H1 (cell line): ENCODE results near the gene PRKCA. TPM values are rescaled to one million over a fixed set of nuclear protein-coding genes. Genes with fewer than 3 reads are reported as not detected.

Source experiments
- CTCF ChIA-PET: fragments of 300-600 bp; sonication (Branson Sonifier 250); formaldehyde crosslinking; loops from one replicate; lab custom pipeline; 2021; ENCODE audit not compliant: partially characterized antibody; lab: Charles Lee
- POLR2A ChIA-PET: fragments of 300-600 bp; sonication (Branson Sonifier 250); formaldehyde crosslinking; loops from one replicate; lab custom pipeline; 2021; ENCODE audit warnings: inconsistent platforms; ENCODE audit not compliant: partially characterized antibody; lab: Charles Lee
- DNase-seq, 2 experiments: peaks; one replicate each; pipeline versions ENCODE4 v3.0.0 to v3.0.0-alpha.2; 2010 to 2022; ENCODE audit warnings: low spot score in 2 of 2, low read depth in 1 of 2, mixed read lengths in 1 of 2
- FAIRE-seq: peaks from 2 replicates; lab custom pipeline; 2011; peaks lifted over from hg19 to GRCh38; lab: Jason Lieb, UNC
- H2AFZ ChIP-seq: 2 replicates; pipeline ENCODE4 v1.8.1; 2012; ENCODE audit warnings: low read length, inconsistent platforms
- H2AK5ac ChIP-seq: 2 replicates; pipeline ENCODE4 v1.6.1; 2013; ENCODE audit warnings: low read depth, low read length
- H2BK120ac ChIP-seq: replicated peaks from 2 replicates; pipeline ENCODE3; 2013; ENCODE audit warnings: low read depth, low read length, inconsistent platforms
- H2BK12ac ChIP-seq: 2 replicates; pipeline ENCODE4 v1.6.1; 2013; ENCODE audit warnings: low read depth, low read length
- H2BK15ac ChIP-seq: 2 replicates; pipeline ENCODE4 v1.6.1; 2013; ENCODE audit warnings: low read length
- H2BK20ac ChIP-seq: 2 replicates; pipeline ENCODE4 v1.6.1; 2013; ENCODE audit warnings: low read length
- H2BK5ac ChIP-seq: 2 replicates; pipeline ENCODE4 v1.6.1; 2013; ENCODE audit warnings: low read depth, low read length
- H3K14ac ChIP-seq: 2 replicates; pipeline ENCODE4 v1.6.1; 2013; ENCODE audit warnings: inconsistent platforms; ENCODE audit not compliant: insufficient read length
- H3K18ac ChIP-seq: 2 replicates; pipeline ENCODE4 v1.6.1; 2013; ENCODE audit warnings: low read length; ENCODE audit errors: extremely low read depth
- H3K23ac ChIP-seq: 2 replicates; pipeline ENCODE4 v1.6.1; 2013; ENCODE audit warnings: inconsistent platforms; ENCODE audit not compliant: insufficient read length
- H3K23me2 ChIP-seq: 2 replicates; pipeline ENCODE4 v1.6.1; 2013; ENCODE audit warnings: low read depth, low read length
- H3K27ac ChIP-seq: 2 replicates; pipeline ENCODE4 v1.6.1; 2011; ENCODE audit warnings: low read depth, low read length, inconsistent platforms
- H3K27me3 ChIP-seq, 4 experiments: replicated peaks in 1 of 4; 1 replicate in 1 of 4; 2 replicates in 3 of 4; pipeline versions ENCODE4 v1.6.1 to v1.8.1; 2011 to 2013; ENCODE audit warnings: low read length in 3 of 4, mild to moderate bottlenecking in 3 of 4, inconsistent platforms in 2 of 4, mixed read lengths in 2 of 4, moderate library complexity in 1 of 4; ENCODE audit not compliant: control insufficient read depth in 3 of 4, insufficient read depth in 3 of 4; ENCODE audit errors: extremely low read depth in 1 of 4
- H3K36me3 ChIP-seq, 4 experiments: 2 replicates each; pipeline versions ENCODE4 v1.6.1 to v1.8.1; 2011 to 2013; ENCODE audit warnings: mild to moderate bottlenecking in 4 of 4, low read length in 3 of 4, moderate library complexity in 2 of 4, control low read depth in 1 of 4, inconsistent platforms in 1 of 4; ENCODE audit not compliant: insufficient read depth in 4 of 4, control insufficient read depth in 2 of 4
- H3K4ac ChIP-seq: replicated peaks from 2 replicates; pipeline ENCODE3; 2013; ENCODE audit warnings: low read length, low read depth, mixed read lengths, inconsistent platforms; ENCODE audit not compliant: insufficient read length
- H3K4me1 ChIP-seq, 4 experiments: replicated peaks in 1 of 4; 1 replicate in 1 of 4; 2 replicates in 3 of 4; pipeline versions ENCODE4 v1.6.1 to v1.8.1; 2011 to 2013; ENCODE audit warnings: low read length in 3 of 4, inconsistent platforms in 2 of 4, mixed read lengths in 1 of 4; ENCODE audit not compliant: insufficient read depth in 4 of 4, control insufficient read depth in 3 of 4
- H3K4me2 ChIP-seq, 2 experiments: 2 replicates each; pipeline versions ENCODE4 v1.6.1 to v1.8.1; 2011 to 2013; ENCODE audit warnings: low read depth in 2 of 2, low read length in 2 of 2, control low read depth in 1 of 2, inconsistent platforms in 1 of 2, mild to moderate bottlenecking in 1 of 2; ENCODE audit not compliant: insufficient read depth in 1 of 2
- H3K4me3 ChIP-seq, 4 experiments: fragments of 200-600, 300-600 bp in 1 of 4; sonication (generic), shearing (Covaris generic), sonication (Bioruptor Twin) in 1 of 4; 2 replicates each; pipeline versions ENCODE4 v1.5.1 to v1.8.1; 2011 to 2016; ENCODE audit warnings: low read length in 4 of 4, low read depth in 3 of 4, control low read depth in 2 of 4, inconsistent platforms in 2 of 4, mild to moderate bottlenecking in 2 of 4, mixed read lengths in 1 of 4, moderate library complexity in 1 of 4; ENCODE audit not compliant: insufficient read depth in 2 of 4; ENCODE audit errors: extremely low read depth in 1 of 4
- H3K56ac ChIP-seq: replicated peaks from 2 replicates; pipeline ENCODE3; 2013; ENCODE audit warnings: low read depth, mild to moderate bottlenecking, mixed read lengths, low read length, inconsistent platforms; ENCODE audit not compliant: insufficient read length
- H3K79me1 ChIP-seq: 2 replicates; pipeline ENCODE4 v1.6.1; 2013; ENCODE audit warnings: low read depth, low read length, control low read depth
- H3K79me2 ChIP-seq, 2 experiments: 2 replicates each; pipeline versions ENCODE4 v1.6.1 to v1.8.1; 2012 to 2013; ENCODE audit warnings: low read length in 2 of 2, mild to moderate bottlenecking in 2 of 2, inconsistent platforms in 1 of 2; ENCODE audit not compliant: insufficient read depth in 2 of 2, control insufficient read depth in 1 of 2
- H3K9ac ChIP-seq, 4 experiments: replicated peaks in 1 of 4; 1 replicate in 1 of 4; 2 replicates in 3 of 4; pipeline versions ENCODE4 v1.6.1 to v1.8.1; 2011 to 2013; ENCODE audit warnings: low read depth in 3 of 4, low read length in 3 of 4, control low read depth in 2 of 4, mild to moderate bottlenecking in 2 of 4, moderate library complexity in 2 of 4, inconsistent platforms in 1 of 4; ENCODE audit errors: extremely low read depth in 1 of 4
- H3K9me3 ChIP-seq, 2 experiments: 2 replicates each; pipeline versions ENCODE4 v1.6.1 to v1.8.1; 2012 to 2013; ENCODE audit warnings: mild to moderate bottlenecking in 2 of 2, moderate library complexity in 2 of 2, control low read depth in 1 of 2, inconsistent platforms in 1 of 2, low read depth in 1 of 2, low read length in 1 of 2, mixed read lengths in 1 of 2; ENCODE audit not compliant: insufficient read depth in 2 of 2
- H4K20me1 ChIP-seq, 2 experiments: replicated peaks in 1 of 2; 2 replicates each; pipeline versions ENCODE3 to v1.8.1; 2011 to 2013; ENCODE audit warnings: inconsistent platforms in 2 of 2, low read length in 2 of 2, mild to moderate bottlenecking in 1 of 2; ENCODE audit not compliant: insufficient read depth in 2 of 2, control insufficient read depth in 1 of 2
- H4K5ac ChIP-seq: 2 replicates; pipeline ENCODE4 v1.6.1; 2013; ENCODE audit warnings: low read length, low read depth, mixed read lengths, inconsistent platforms; ENCODE audit not compliant: insufficient read length
- H4K8ac ChIP-seq: 2 replicates; pipeline ENCODE4 v1.8.0; 2013; ENCODE audit warnings: mild to moderate bottlenecking, moderate library complexity, low read length, inconsistent platforms; ENCODE audit not compliant: insufficient read depth; ENCODE audit errors: extremely low read depth
- H4K91ac ChIP-seq: replicated peaks from 2 replicates; pipeline ENCODE3; 2013; ENCODE audit warnings: low read length, mixed read lengths, inconsistent platforms; ENCODE audit not compliant: insufficient read length
- BRCA1 ChIP-seq: IDR thresholded peaks from 2 replicates; pipeline ENCODE4 v1.6.1; 2012; ENCODE audit warnings: low read depth, low read length, improper control_type of control experiment
- CBX8 ChIP-seq: fragments of 300-800, 300-1000 bp; sonication (generic); IDR thresholded peaks from 2 replicates; pipeline ENCODE4 v1.7.1; 2016; ENCODE audit warnings: low read depth, low read length, borderline replicate concordance
- CREB1 ChIP-seq: IDR thresholded peaks from 2 replicates; pipeline ENCODE4 v1.6.1; 2012; ENCODE audit warnings: inconsistent platforms
- EGR1 ChIP-seq: IDR thresholded peaks from 2 replicates; pipeline ENCODE4 v1.6.1; 2011; ENCODE audit warnings: low read depth, low read length, borderline replicate concordance
- EZH2 ChIP-seq: fragments of 200-600 bp; sonication (generic); IDR thresholded peaks from 2 replicates; pipeline ENCODE4 v1.7.1; 2012; ENCODE audit warnings: low read depth, mild to moderate bottlenecking, moderate library complexity, low read length, inconsistent platforms; ENCODE audit not compliant: severe bottlenecking
- HDAC2 ChIP-seq, 2 experiments: fragments of 300-600 bp in 1 of 2; sonication (generic) in 1 of 2; IDR thresholded peaks; 2 replicates each; pipeline ENCODE4 v1.6.1; 2011 to 2012; ENCODE audit warnings: low read depth in 2 of 2, low read length in 2 of 2, mild to moderate bottlenecking in 2 of 2, moderate library complexity in 2 of 2, borderline replicate concordance in 1 of 2, inconsistent platforms in 1 of 2
- KDM4A ChIP-seq: IDR thresholded peaks from one replicate; pipeline ENCODE4 v1.7.1; 2012; ENCODE audit warnings: low read depth, mild to moderate bottlenecking, moderate library complexity, low read length, inconsistent platforms; ENCODE audit not compliant: severe bottlenecking
- MAFK ChIP-seq: IDR thresholded peaks from 2 replicates; pipeline ENCODE4 v1.6.1; 2012; ENCODE audit warnings: low read depth, mild to moderate bottlenecking, improper control_type of control experiment, low read length
- MAX ChIP-seq: IDR thresholded peaks from 2 replicates; pipeline ENCODE4 v1.6.1; 2012; ENCODE audit warnings: inconsistent platforms
- SUZ12 ChIP-seq: fragments of 200-600 bp; sonication (generic); IDR thresholded peaks from 2 replicates; pipeline ENCODE4 v1.6.1; 2012; ENCODE audit warnings: mild to moderate bottlenecking, inconsistent platforms, low read length, moderate library complexity, mixed read lengths
- TEAD4 ChIP-seq: IDR thresholded peaks from 2 replicates; pipeline ENCODE4 v1.6.1; 2012; ENCODE audit warnings: low read depth, low read length, inconsistent platforms, mixed read lengths
- USF2 ChIP-seq: IDR thresholded peaks from 2 replicates; pipeline ENCODE4 v1.6.1; 2011; ENCODE audit warnings: low read length, improper control_type of control experiment
- YY1 ChIP-seq: IDR thresholded peaks from 2 replicates; pipeline ENCODE4 v1.6.1; 2011; ENCODE audit warnings: low read depth, mild to moderate bottlenecking, low read length
- WGBS, 2 experiments: shearing (Covaris generic) in 1 of 2; methylation state at CpG; one replicate each; pipeline versions ENCODE4 v1.1.6 to v1.1.7; 2013 to 2015; ENCODE audit warnings: low lambda C conversion rate in 2 of 2, mixed read lengths in 2 of 2, inconsistent platforms in 1 of 2, low coverage in 1 of 2, missing lambda C conversion rate in 1 of 2; ENCODE audit not compliant: insufficient replicate concordance in 2 of 2, insufficient coverage in 1 of 2, insufficient read length in 1 of 2; ENCODE audit errors: extremely low coverage in 1 of 2, missing lambda C conversion rate in 1 of 2; 5-methylcytosine and 5-hydroxymethylcytosine counted together
- polyA plus RNA-seq, 7 experiments: library from polyadenylated mRNA; depleted of rRNA in 3 of 7; stranded (reverse) in 5 of 7; unstranded in 2 of 7; fragments of >200 nt in 5 of 7; fragments of 200-250 nt in 2 of 7; gene quantifications; 1 replicate in 5 of 7; 2 replicates in 1 of 7; 4 replicates in 1 of 7; pipeline versions ENCODE4 v1.2.1 to v1.2.3, GENCODE V29; 2011 to 2013; ENCODE audit warnings: missing spikeins in 2 of 7, mixed read lengths in 2 of 7
- total RNA-seq: library from RNA; stranded (reverse); fragmentation: NEBNext Ultra II Directional; extraction: Animal tissue kit (Norgen Biotek cat#: 25700); gene quantifications from 2 replicates; pipeline ENCODE4 v1.2.1, GENCODE V29; 2021

The PRKCA gene
- total and polyA plus RNA-seq, 2 of the 8 experiments (the other 6 are each of a cell fraction or from before 2014, with no cell fraction given), result 5.8 to 17.8 TPM

GRCh38 chr17:66306446-66306845 lies 4.0 kb downstream of the PRKCA start:
- H2BK15ac ChIP-seq, result no peak overlapping the region
- H3K4ac ChIP-seq, result no peak overlapping the region
- H4K8ac ChIP-seq, result no peak overlapping the region
- H3K23ac ChIP-seq, result no peak overlapping the region
- ChIA-PET POLR2A (no interaction called here), CTCF (interaction anchor here (1.7 kb wide), 1 partner anchor 259 kb away, joined by 5 read pairs; no protein-coding TSS in a partner anchor)
- no peak overlapping the region for H2AFZ ChIP-seq
- peak overlapping the region; percentile 47 for H4K5ac ChIP-seq
- no peaks in the 10 kb centered on the region; a peak in 1 of 8 replicates for H3K36me3 ChIP-seq
- H4K20me1 ChIP-seq, result no peaks in the 10 kb centered on the region
- no peak overlapping the region for H3K56ac ChIP-seq
- no peak overlapping the region for H2BK5ac ChIP-seq
- peaks cover 0 to 27% of the 10 kb centered on the region in 2 experiments; a peak in 2 of 4 replicates for H3K79me2 ChIP-seq
- H3K79me1 ChIP-seq, result no peaks in the 10 kb centered on the region
- H2BK120ac ChIP-seq, result no peak overlapping the region
- peaks cover 12% of the 10 kb centered on the region for H3K23me2 ChIP-seq
- no peak overlapping the region for H3K4me3 ChIP-seq
- H3K4me1 ChIP-seq, result peaks cover 3 to 22% (median 12%) of the 10 kb centered on the region in 4 experiments
- FAIRE-seq (no peak), DNase-seq (no peak)
- H3K4me2 ChIP-seq, result no peak overlapping the region
- no peak overlapping the region for H2BK20ac ChIP-seq
- no peaks in the 10 kb centered on the region for H3K9me3 ChIP-seq
- peaks cover 0 to 4% (median 2%) of the 10 kb centered on the region in 4 experiments; a peak in 3 of 7 replicates for H3K27me3 ChIP-seq
- H3K18ac ChIP-seq, result no peak overlapping the region
- WGBS, 2 experiments, result 82% methylated on average over 5 of the region's 5 CpGs; no CpG with 5 or more reads in 1 of the 2 experiments
- no peak overlapping the region for H2AK5ac ChIP-seq
- no peak overlapping the region for H3K27ac ChIP-seq
- no peak overlapping the region for H3K9ac ChIP-seq
- H3K14ac ChIP-seq, result no peak overlapping the region
- H2BK12ac ChIP-seq, result no peak overlapping the region
- H4K91ac ChIP-seq, result no peak overlapping the region
- TF ChIP-seq YY1 (no peak), EZH2 (no peak), CBX8 (no peak), SUZ12 (no peak), EGR1 (no peak), CREB1 (no peak), BRCA1 (no peak), MAFK (no peak), HDAC2 (IDR thresholded peaks at IDR 0.05; ENCODE audit: borderline replicate concordance in 1 of 2, low read depth in 2 of 2, low read length in 2 of 2) (no peak), USF2 (no peak), MAX (no peak), KDM4A (no peak), TEAD4 (no peak)
